Measurements from ENCODE around the gene KCNAB1.

KCNAB1 gene

DNA sequence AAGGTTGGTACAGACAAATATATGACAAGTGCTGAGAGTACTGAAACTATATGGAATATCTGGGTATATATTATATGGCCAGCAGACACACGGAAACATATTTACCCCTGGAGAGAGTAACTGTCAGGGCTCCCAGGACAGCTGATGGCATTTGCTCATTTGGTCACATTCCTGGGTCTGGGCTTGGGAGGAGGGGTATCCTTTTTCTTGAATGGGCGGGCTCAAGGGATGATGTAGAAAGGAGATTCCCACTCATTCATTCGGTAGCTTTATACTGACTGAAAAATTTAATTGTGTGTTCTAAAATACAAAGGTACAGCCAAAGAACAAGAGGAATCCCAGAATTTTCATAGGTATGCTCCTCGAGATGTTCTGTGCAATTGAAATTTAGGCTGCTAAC is 131.0 kb downstream of the KCNAB1 start:
- H3K4me3 ChIP-seq (ENCODE audit: low read depth, low read length), result no peak overlapping the region
- TF ChIP-seq, protein P1, sequence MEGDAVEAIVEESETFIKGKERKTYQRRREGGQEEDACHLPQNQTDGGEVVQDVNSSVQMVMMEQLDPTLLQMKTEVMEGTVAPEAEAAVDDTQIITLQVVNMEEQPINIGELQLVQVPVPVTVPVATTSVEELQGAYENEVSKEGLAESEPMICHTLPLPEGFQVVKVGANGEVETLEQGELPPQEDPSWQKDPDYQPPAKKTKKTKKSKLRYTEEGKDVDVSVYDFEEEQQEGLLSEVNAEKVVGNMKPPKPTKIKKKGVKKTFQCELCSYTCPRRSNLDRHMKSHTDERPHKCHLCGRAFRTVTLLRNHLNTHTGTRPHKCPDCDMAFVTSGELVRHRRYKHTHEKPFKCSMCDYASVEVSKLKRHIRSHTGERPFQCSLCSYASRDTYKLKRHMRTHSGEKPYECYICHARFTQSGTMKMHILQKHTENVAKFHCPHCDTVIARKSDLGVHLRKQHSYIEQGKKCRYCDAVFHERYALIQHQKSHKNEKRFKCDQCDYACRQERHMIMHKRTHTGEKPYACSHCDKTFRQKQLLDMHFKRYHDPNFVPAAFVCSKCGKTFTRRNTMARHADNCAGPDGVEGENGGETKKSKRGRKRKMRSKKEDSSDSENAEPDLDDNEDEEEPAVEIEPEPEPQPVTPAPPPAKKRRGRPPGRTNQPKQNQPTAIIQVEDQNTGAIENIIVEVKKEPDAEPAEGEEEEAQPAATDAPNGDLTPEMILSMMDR (IDR thresholded peaks at IDR 0.05; ENCODE audit: control insufficient read depth, extremely low read depth, insufficient read depth), result no peak
- no peak for DNase-seq (ENCODE audit: low read depth)

GRCh38 chr3:156252656-156253055 is 132.3 kb downstream of the KCNAB1 start:
- DNase-seq (ENCODE audit: low read depth), result no peak
- TF ChIP-seq, protein P1 (IDR thresholded peaks at IDR 0.05; ENCODE audit: control insufficient read depth, extremely low read depth, insufficient read depth), result no peak

GRCh38 chr3:156253150-156253549 is 132.8 kb downstream of the KCNAB1 start:
- H3K4me3 ChIP-seq (ENCODE audit: low read depth, low read length), result no peak overlapping the region
- DNase-seq (ENCODE audit: low read depth), result no peak
- TF ChIP-seq, protein P1 (IDR thresholded peaks at IDR 0.05; ENCODE audit: control insufficient read depth, extremely low read depth, insufficient read depth), result no peak

More at GRCh38 chr3:156252656-156253055, 132.3 kb downstream of the KCNAB1 start:
- no peak overlapping the region for H3K4me3 ChIP-seq (ENCODE audit: low read depth, low read length)

DNA sequence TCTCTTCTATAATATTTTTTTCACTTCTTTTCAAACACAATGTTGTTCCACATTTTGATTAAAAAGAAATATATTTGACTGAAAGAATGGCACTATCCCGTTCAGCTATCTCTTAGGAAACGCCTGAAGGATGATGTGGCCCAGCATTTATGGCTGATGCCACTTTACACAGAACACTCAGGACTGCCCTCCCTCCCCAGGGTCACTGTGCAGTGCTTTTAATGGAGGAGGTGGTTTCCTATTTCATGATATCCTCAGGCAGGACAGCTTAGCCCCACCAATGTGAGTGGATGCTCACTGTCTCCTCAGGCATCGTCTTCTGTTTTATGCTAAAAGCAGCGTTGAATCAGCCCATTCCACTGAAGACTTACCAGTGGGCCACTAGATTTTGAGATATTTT is 135.9 kb downstream of the KCNAB1 start:
- H3K4me3 ChIP-seq (ENCODE audit: low read depth, low read length), result no peak overlapping the region
- TF ChIP-seq, protein P1 (IDR thresholded peaks at IDR 0.05; ENCODE audit: control insufficient read depth, extremely low read depth, insufficient read depth), result no peak
- DNase-seq (ENCODE audit: low read depth), result no peak

- TF ChIP-seq, protein P1 (IDR thresholded peaks at IDR 0.05; ENCODE audit: control insufficient read depth, extremely low read depth, insufficient read depth), result no peak
- no peak for DNase-seq (ENCODE audit: low read depth)
- H3K4me3 ChIP-seq (ENCODE audit: low read depth, low read length), result no peak overlapping the region
Observed at GRCh38 chr3:156256945-156257344, 136.6 kb downstream of the KCNAB1 start.

DNA sequence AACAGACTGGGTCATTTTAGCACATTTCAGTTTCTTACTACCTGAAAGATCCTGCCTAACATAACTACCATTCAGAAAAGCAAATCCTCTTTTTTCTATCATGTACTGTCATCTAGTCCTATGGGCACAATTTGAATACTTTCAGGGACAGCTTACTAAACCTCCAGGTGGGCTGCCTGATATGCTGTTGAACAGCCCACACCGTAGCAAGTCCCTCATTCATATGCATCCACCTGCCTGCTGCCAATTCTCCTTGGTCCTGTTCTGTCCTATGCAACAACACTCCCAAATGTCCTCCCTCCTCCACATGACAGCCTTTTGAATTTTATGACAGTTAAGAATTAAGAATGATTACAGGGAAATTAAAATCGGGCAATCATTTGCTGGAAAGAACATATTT is 137.9 kb downstream of the KCNAB1 start:
- H3K4me3 ChIP-seq (ENCODE audit: low read depth, low read length), result no peak overlapping the region
- TF ChIP-seq, protein P1 (IDR thresholded peaks at IDR 0.05; ENCODE audit: control insufficient read depth, extremely low read depth, insufficient read depth), result no peak
- no peak for DNase-seq (ENCODE audit: low read depth)

DNA sequence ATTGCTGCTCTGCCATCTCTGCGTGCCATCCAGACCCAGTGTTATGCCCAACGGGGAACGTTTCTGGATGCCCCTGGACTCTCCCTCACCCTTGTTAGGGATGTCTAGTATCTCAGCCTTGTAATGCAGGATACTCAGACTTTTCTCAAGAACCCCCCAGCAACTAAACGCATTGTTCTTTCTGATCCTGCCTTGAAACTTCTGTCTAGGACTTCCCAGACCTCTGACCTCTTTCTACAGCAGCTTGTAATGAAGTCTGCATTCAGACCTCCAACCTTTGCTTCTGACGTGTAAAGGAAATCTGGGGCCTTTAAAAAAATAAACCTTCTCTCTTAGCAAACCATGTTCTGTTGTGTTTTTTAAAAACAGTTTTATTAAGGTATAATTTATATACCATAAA is 139.5 kb downstream of the KCNAB1 start:
- H3K4me3 ChIP-seq (ENCODE audit: low read depth, low read length), result no peak overlapping the region
- no peak for DNase-seq (ENCODE audit: low read depth)
- TF ChIP-seq, protein P1 (IDR thresholded peaks at IDR 0.05; ENCODE audit: control insufficient read depth, extremely low read depth, insufficient read depth), result no peak
